ENCODE data around the gene PARVA.

DNA sequence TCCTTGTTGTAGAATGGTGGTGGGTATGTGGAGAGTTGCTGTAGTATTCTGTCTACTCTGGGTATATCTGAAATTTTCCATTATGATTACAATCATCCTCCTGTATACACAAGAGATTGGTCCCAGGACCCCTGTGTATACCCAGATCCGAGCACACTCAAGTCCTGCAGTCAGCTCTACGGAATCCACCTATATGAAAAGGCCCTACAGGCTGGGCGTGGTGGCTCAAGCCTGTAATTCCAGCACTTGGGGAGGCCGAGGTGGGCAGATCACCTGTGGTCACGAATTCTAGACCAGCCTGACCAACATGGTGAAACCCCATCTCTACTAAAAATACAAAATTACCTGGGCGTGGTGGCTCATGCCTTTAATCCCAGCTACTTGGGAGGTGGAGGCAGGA lies 17.2 kb downstream of the PARVA start:
- TF ChIP-seq POLR2A (IDR thresholded peaks at IDR 0.05; ENCODE audit: low read depth): no peak
- TF ChIP-seq, protein P1, sequence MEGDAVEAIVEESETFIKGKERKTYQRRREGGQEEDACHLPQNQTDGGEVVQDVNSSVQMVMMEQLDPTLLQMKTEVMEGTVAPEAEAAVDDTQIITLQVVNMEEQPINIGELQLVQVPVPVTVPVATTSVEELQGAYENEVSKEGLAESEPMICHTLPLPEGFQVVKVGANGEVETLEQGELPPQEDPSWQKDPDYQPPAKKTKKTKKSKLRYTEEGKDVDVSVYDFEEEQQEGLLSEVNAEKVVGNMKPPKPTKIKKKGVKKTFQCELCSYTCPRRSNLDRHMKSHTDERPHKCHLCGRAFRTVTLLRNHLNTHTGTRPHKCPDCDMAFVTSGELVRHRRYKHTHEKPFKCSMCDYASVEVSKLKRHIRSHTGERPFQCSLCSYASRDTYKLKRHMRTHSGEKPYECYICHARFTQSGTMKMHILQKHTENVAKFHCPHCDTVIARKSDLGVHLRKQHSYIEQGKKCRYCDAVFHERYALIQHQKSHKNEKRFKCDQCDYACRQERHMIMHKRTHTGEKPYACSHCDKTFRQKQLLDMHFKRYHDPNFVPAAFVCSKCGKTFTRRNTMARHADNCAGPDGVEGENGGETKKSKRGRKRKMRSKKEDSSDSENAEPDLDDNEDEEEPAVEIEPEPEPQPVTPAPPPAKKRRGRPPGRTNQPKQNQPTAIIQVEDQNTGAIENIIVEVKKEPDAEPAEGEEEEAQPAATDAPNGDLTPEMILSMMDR (IDR thresholded peaks at IDR 0.05): no peak

Measured in esophagus muscularis mucosa (tissue), 3 donors.